ENCODE results near the gene HENMT1. TPM values are rescaled to one million over a fixed set of nuclear protein-coding genes. Genes with fewer than 3 reads are reported as not detected.

HENMT1 gene
- total and polyA plus RNA-seq, 9 of the 15 experiments (the other 6 are each of a cell fraction or from before 2014, with no cell fraction given), result not detected

GRCh38 chr1:108692724-108693655 is 32.1 kb upstream of the HENMT1 start (continued):
- TF ChIP-seq ELK1 (CRISPR knock-in tag; IDR thresholded peaks at IDR 0.05) (no peak), RBM14 (IDR thresholded peaks at IDR 0.05; ENCODE audit: borderline replicate concordance, insufficient read depth, low read depth, low read length) (no peak), CREB1 (IDR thresholded peaks at IDR 0.05) (no peak), CREB1 (CRISPR knock-in tag; IDR thresholded peaks at IDR 0.05) (0 out of 2 replicates have a peak, but pooled peaks have one; percentile 18), ZNF408 (CRISPR knock-in tag; IDR thresholded peaks at IDR 0.05; ENCODE audit: low read depth) (no peak), CREM (IDR thresholded peaks at IDR 0.05; ENCODE audit: low read depth) (peak; percentile 42; the same call in 1 of the 2 replicates), ZBED1 (IDR thresholded peaks at IDR 0.05) (no peak), ZNF280B (CRISPR knock-in tag; IDR thresholded peaks at IDR 0.05) (no peak), TCF3 (CRISPR knock-in tag; IDR thresholded peaks at IDR 0.05) (no peak), ZNF830 (CRISPR knock-in tag; IDR thresholded peaks at IDR 0.05) (no peak), PTTG1 (tag; IDR thresholded peaks at IDR 0.05; ENCODE audit: low read depth) (no peak), SPI1 (IDR thresholded peaks at IDR 0.05; ENCODE audit: borderline replicate concordance, low read depth, low read length) (no peak), ARID1B (IDR thresholded peaks at IDR 0.05) (0 out of 2 replicates have a peak, but pooled peaks have one; percentile 6), L3MBTL2 (IDR thresholded peaks at IDR 0.05) (no peak), RB1 (IDR thresholded peaks at IDR 0.05; ENCODE audit: low read depth) (no peak; the same call in 1 of the 2 replicates), RFX7 (CRISPR knock-in tag; IDR thresholded peaks at IDR 0.05) (no peak), U2AF2 (optimal IDR thresholded peaks at IDR 0.05; ENCODE audit: low read depth, low read length) (no peak), RBM22 (IDR thresholded peaks at IDR 0.05; ENCODE audit: low read depth, low read length, poor library complexity, severe bottlenecking) (peak; percentile 7), NFYB (IDR thresholded peaks at IDR 0.05; ENCODE audit: extremely low read depth, insufficient read length) (no peak), ZNF512 (tag; IDR thresholded peaks at IDR 0.05) (no peak), TAF7 (tag; IDR thresholded peaks at IDR 0.05) (no peak), TCF7 (IDR thresholded peaks at IDR 0.05; ENCODE audit: borderline replicate concordance) (no peak), ZNF785 (CRISPR knock-in tag; IDR thresholded peaks at IDR 0.05) (no peak), SLC30A9 (CRISPR knock-in tag; IDR thresholded peaks at IDR 0.05) (no peak), NR4A1 (CRISPR knock-in tag; IDR thresholded peaks at IDR 0.05) (no peak), NR4A1 (tag; IDR thresholded peaks at IDR 0.05) (0 out of 2 replicates have a peak, but pooled peaks have one; percentile 6), HMGN3 (IDR thresholded peaks at IDR 0.05; ENCODE audit: borderline replicate concordance, extremely low read depth, insufficient read length, low read depth, low read length) (no peak)
